ENCODE measurements around the gene MCIDAS. TPM values are rescaled to one million over a fixed set of nuclear protein-coding genes. Genes with fewer than 3 reads are reported as not detected.

MCIDAS gene
- total and polyA plus RNA-seq, 2 of the 8 experiments (the other 6 are each of a cell fraction or from before 2014, with no cell fraction given): 0.15 TPM; not detected in 1

- H3K36me3 ChIP-seq (ENCODE audit: control insufficient read depth in 2 of 4, insufficient read depth in 4 of 4, low read length in 3 of 4): no peaks in the 10 kb centered on the region
- POLR2A ChIA-PET (ENCODE audit: partially characterized antibody): no interaction called here
- H2BK120ac ChIP-seq (replicated peaks; ENCODE audit: low read depth, low read length): no peak overlapping the region
- 76% methylated on average over 4 of the region's 4 CpGs; no CpG with 5 or more reads in 1 of the 2 experiments for WGBS, 2 experiments (ENCODE audit: extremely low coverage in 1 of 2, insufficient coverage in 1 of 2, insufficient read length in 1 of 2, insufficient replicate concordance in 2 of 2, low coverage in 1 of 2, low lambda C conversion rate in 2 of 2, missing lambda C conversion rate in 1 of 2)
- no peak overlapping the region for H3K4ac ChIP-seq (replicated peaks; ENCODE audit: insufficient read length, low read depth, low read length)
- H3K14ac ChIP-seq (ENCODE audit: insufficient read length): no peak overlapping the region
- no peak overlapping the region for H3K56ac ChIP-seq (replicated peaks; ENCODE audit: insufficient read length, low read depth, low read length)
- H3K23ac ChIP-seq (ENCODE audit: insufficient read length): no peak overlapping the region
- no peak overlapping the region for H3K27ac ChIP-seq (ENCODE audit: low read depth, low read length)
- H3K9ac ChIP-seq (replicated peaks in 1 of 4; ENCODE audit: extremely low read depth in 1 of 4, low read depth in 3 of 4, low read length in 3 of 4): no peak overlapping the region
- H3K4me3 ChIP-seq (ENCODE audit: extremely low read depth in 1 of 4, insufficient read depth in 2 of 4, low read depth in 3 of 4, low read length in 4 of 4): no peak overlapping the region
- no peak overlapping the region for H4K91ac ChIP-seq (replicated peaks; ENCODE audit: insufficient read length, low read length)
- no peaks in the 10 kb centered on the region for H3K9me3 ChIP-seq (ENCODE audit: insufficient read depth in 2 of 2, low read depth in 1 of 2, low read length in 1 of 2)
- TF ChIP-seq SP2 (IDR thresholded peaks at IDR 0.05; ENCODE audit: low read length) (no peak), CEBPB (IDR thresholded peaks at IDR 0.05; ENCODE audit: low read depth, low read length) (no peak), CBX5 (IDR thresholded peaks at IDR 0.05; ENCODE audit: low read depth, low read length) (no peak), EZH2 (IDR thresholded peaks at IDR 0.05; ENCODE audit: low read depth, low read length, severe bottlenecking) (no peak), SP1 (IDR thresholded peaks at IDR 0.05; ENCODE audit: low read depth, low read length) (no peak), HDAC2 (IDR thresholded peaks at IDR 0.05; ENCODE audit: borderline replicate concordance in 1 of 2, low read depth in 2 of 2, low read length in 2 of 2) (no peak), SP4 (IDR thresholded peaks at IDR 0.05; ENCODE audit: low read length) (no peak), CBX8 (IDR thresholded peaks at IDR 0.05; ENCODE audit: borderline replicate concordance, low read depth, low read length) (no peak), POLR2AphosphoS5 (IDR thresholded peaks at IDR 0.05; ENCODE audit: low read depth, low read length) (no peak)
- H2AFZ ChIP-seq (ENCODE audit: low read length): no peak overlapping the region
- H3K18ac ChIP-seq (ENCODE audit: extremely low read depth, low read length): no peak overlapping the region
- H3K27me3 ChIP-seq (replicated peaks in 1 of 4; ENCODE audit: control insufficient read depth in 3 of 4, extremely low read depth in 1 of 4, insufficient read depth in 3 of 4, low read length in 3 of 4): peaks cover 0 to 7% (median 4%) of the 10 kb centered on the region in 4 experiments; a peak in 5 of 7 replicates
- no peaks in the 10 kb centered on the region for H3K79me1 ChIP-seq (ENCODE audit: low read depth, low read length)
- DNase-seq (ENCODE audit: low read depth in 1 of 2, low spot score in 2 of 2) (no peak), FAIRE-seq (no peak)
- H2BK5ac ChIP-seq (ENCODE audit: low read depth, low read length): no peak overlapping the region
- H2BK12ac ChIP-seq (ENCODE audit: low read depth, low read length): no peak overlapping the region
- H3K23me2 ChIP-seq (ENCODE audit: low read depth, low read length): no peaks in the 10 kb centered on the region
- H2AK5ac ChIP-seq (ENCODE audit: low read depth, low read length): no peak overlapping the region
- H4K20me1 ChIP-seq (replicated peaks in 1 of 2; ENCODE audit: control insufficient read depth in 1 of 2, insufficient read depth in 2 of 2, low read length in 2 of 2): no peaks in the 10 kb centered on the region
- no peak overlapping the region for H4K8ac ChIP-seq (ENCODE audit: extremely low read depth, insufficient read depth, low read length)
- H3K79me2 ChIP-seq (ENCODE audit: control insufficient read depth in 1 of 2, insufficient read depth in 2 of 2, low read length in 2 of 2): no peaks in the 10 kb centered on the region
- CTCF ChIA-PET (ENCODE audit: partially characterized antibody): interaction anchor here (1.2 kb wide), 1 partner anchor 16 kb away, joined by 3 read pairs; no protein-coding TSS in a partner anchor
- H4K5ac ChIP-seq (ENCODE audit: insufficient read length, low read depth, low read length): no peak overlapping the region
- no peak overlapping the region for H2BK20ac ChIP-seq (ENCODE audit: low read length)
- H3K4me2 ChIP-seq (ENCODE audit: insufficient read depth in 1 of 2, low read depth in 2 of 2, low read length in 2 of 2): no peak overlapping the region
- H2BK15ac ChIP-seq (ENCODE audit: low read length): no peak overlapping the region
- H3K4me1 ChIP-seq (replicated peaks in 1 of 4; ENCODE audit: control insufficient read depth in 3 of 4, insufficient read depth in 4 of 4, low read length in 3 of 4): no peaks in the 10 kb centered on the region
Observed at GRCh38 chr5:55241746-55242145, 14.6 kb upstream of the MCIDAS start.

All from H1 (cell line).